Osteocyte (in vitro differentiated cells): ENCODE data around the gene BCO1. TPM values are rescaled to one million over a fixed set of nuclear protein-coding genes. Genes with fewer than 3 reads are reported as not detected.

Experiments
- DNase-seq: peaks from one replicate; pipeline ENCODE4 v3.0.0; 2021; ENCODE audit warnings: mixed read lengths; ENCODE audit not compliant: unreplicated experiment; ENCODE audit errors: extremely low spot score
- H3K27ac Mint-ChIP-seq: one replicate; pipeline ENCODE4 v1.8.0; 2021; ENCODE audit warnings: mild to moderate bottlenecking, mixed read lengths; ENCODE audit not compliant: unreplicated experiment
- H3K27me3 Mint-ChIP-seq: one replicate; pipeline ENCODE4 v1.8.0; 2021; ENCODE audit warnings: mixed read lengths; ENCODE audit not compliant: unreplicated experiment
- H3K36me3 Mint-ChIP-seq: one replicate; pipeline ENCODE4 v1.8.0; 2021; ENCODE audit warnings: mixed read lengths; ENCODE audit not compliant: unreplicated experiment
- H3K4me1 Mint-ChIP-seq: one replicate; pipeline ENCODE4 v1.8.0; 2021; ENCODE audit warnings: mixed read lengths; ENCODE audit not compliant: unreplicated experiment
- H3K4me3 Mint-ChIP-seq: one replicate; pipeline ENCODE4 v1.8.0; 2021; ENCODE audit warnings: mild to moderate bottlenecking, moderate library complexity, mixed read lengths; ENCODE audit not compliant: unreplicated experiment
- H3K9me3 Mint-ChIP-seq: one replicate; pipeline ENCODE4 v1.8.0; 2021; ENCODE audit warnings: mixed read lengths; ENCODE audit not compliant: unreplicated experiment
- total RNA-seq: library from RNA; stranded (reverse); gene quantifications from 2 replicates; pipeline ENCODE4 v1.2.1, GENCODE V29; 2021
- TF ChIP-seq, protein P1 (sequence below): fragments of 200-600 bp; sonication (generic); IDR thresholded peaks from 2 replicates; pipeline ENCODE4 v1.5.0; 2021; ENCODE audit warnings: antibody characterized with exemption, mild to moderate bottlenecking, moderate library complexity

The BCO1 gene
- total RNA-seq, 1 donor from 2014 or later: not detected

DNA sequence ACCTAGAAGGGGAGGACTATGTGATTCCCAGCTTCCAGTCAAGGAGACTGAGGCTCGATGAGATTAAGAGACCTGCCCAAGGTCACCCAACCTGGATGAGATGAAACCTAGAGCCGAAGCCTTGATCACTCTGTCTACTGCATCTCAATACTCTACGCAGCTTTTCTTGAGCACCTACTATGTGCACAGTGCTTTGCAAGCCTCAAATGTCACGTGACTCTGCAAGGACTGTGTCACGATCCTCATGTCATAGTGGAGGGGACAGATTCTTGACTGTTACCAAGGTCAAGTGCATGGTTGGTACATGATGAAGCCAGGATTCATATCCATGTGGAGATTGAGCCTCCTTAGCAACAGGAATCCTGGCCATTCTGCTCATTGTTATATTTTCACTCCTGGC is 14.7 kb downstream of the BCO1 start:
- no peaks in the 10 kb centered on the region for H3K4me1 Mint-ChIP-seq
- H3K27me3 Mint-ChIP-seq: peaks cover 4% of the 10 kb centered on the region
- TF ChIP-seq, protein P1, sequence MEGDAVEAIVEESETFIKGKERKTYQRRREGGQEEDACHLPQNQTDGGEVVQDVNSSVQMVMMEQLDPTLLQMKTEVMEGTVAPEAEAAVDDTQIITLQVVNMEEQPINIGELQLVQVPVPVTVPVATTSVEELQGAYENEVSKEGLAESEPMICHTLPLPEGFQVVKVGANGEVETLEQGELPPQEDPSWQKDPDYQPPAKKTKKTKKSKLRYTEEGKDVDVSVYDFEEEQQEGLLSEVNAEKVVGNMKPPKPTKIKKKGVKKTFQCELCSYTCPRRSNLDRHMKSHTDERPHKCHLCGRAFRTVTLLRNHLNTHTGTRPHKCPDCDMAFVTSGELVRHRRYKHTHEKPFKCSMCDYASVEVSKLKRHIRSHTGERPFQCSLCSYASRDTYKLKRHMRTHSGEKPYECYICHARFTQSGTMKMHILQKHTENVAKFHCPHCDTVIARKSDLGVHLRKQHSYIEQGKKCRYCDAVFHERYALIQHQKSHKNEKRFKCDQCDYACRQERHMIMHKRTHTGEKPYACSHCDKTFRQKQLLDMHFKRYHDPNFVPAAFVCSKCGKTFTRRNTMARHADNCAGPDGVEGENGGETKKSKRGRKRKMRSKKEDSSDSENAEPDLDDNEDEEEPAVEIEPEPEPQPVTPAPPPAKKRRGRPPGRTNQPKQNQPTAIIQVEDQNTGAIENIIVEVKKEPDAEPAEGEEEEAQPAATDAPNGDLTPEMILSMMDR: no peak
- no peaks in the 10 kb centered on the region for H3K36me3 Mint-ChIP-seq
- H3K27ac Mint-ChIP-seq: no peak overlapping the region
- H3K4me3 Mint-ChIP-seq: no peak overlapping the region
- H3K9me3 Mint-ChIP-seq: no peaks in the 10 kb centered on the region
- no peak for DNase-seq

DNA sequence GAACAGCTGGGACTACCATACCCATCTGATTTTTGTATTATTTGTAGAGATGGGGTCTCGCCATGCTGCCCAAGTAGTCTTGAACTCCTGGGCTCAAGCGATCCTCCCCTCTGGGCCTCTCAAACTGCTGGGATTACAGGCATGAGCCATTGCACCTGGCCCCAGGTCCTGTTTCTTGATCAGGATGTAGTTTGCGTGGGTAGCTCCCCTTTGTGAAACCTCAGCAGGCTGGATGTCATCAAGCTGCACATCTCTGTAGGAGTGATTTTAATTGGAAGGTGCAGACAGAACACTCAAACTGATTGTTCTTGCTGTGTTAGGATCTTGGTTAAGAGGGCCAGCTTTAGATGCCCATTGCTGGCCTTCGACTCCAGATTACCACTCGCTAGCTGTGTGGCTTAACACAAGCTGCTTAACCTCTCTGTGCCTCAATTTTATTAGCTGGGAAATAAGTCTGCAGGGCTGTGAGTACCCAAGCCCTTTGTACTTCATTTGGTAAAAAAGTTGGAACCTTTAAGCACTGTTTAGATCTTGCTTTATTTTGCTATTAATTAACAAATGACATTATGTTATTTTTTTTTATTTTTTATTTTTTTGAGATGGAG is 16.5 kb downstream of the BCO1 start:
- Mint-ChIP-seq H3K9me3 (no peaks in the 10 kb centered on the region), H3K4me1 (no peaks in the 10 kb centered on the region), H3K4me3 (no peak overlapping the region), H3K36me3 (no peaks in the 10 kb centered on the region), H3K27ac (no peak overlapping the region), H3K27me3 (peaks cover 6% of the 10 kb centered on the region)
- TF ChIP-seq, protein P1: no peak
- DNase-seq: no peak

DNA sequence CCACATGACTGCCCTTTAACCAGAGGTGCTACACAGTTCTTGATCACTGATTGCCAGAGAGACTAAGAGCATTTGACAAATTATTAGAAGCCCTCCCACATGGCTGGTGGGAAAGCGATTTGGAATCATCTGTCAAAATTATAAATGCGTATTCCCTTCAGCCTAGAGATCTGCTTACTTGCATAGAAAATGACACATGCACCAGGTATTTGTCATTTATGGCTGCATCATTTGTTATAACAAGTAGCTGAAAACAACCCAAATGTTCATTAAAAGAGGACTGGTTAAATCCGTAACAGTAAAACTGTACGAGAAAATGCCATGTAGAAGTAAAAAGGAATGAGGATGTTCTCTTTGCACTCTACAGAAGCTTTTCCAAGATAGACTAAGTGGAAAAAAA is 21.4 kb downstream of the BCO1 start:
- Mint-ChIP-seq H3K36me3 (no peaks in the 10 kb centered on the region), H3K4me3 (no peak overlapping the region), H3K9me3 (no peaks in the 10 kb centered on the region), H3K27ac (no peak overlapping the region), H3K27me3 (peaks cover 19% of the 10 kb centered on the region), H3K4me1 (no peaks in the 10 kb centered on the region)
- DNase-seq: no peak
- TF ChIP-seq, protein P1: no peak

DNA sequence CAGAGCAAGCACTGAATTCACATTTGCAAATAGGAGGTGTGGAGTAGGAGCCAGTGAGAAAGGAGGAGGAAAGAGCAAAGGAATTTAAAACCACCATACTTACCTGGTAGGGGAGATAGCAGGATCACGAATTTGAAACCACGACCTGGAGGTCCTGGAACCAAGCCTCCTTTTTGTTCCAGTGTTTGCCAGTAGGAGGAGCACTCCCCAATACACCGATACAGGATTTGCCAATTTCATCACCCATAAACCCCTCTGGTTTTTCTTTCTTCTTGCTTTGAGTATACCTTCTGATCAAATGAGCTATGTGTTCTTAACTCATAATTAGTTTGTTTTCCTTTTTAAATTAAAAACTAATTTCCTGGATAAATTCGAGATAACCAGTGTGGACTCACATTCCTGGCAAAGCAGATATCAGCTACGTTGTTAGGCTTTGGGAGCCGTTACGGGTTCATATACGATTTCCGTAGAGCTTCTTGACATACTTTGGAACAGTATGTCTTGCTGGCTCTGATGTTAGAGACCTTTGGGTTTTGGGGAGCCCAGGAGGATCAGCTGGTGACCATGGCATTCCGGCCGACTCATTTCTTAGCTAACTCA is 22.7 kb downstream of the BCO1 start:
- Mint-ChIP-seq H3K27ac (no peak overlapping the region), H3K27me3 (peaks cover 19% of the 10 kb centered on the region), H3K9me3 (no peaks in the 10 kb centered on the region), H3K36me3 (no peaks in the 10 kb centered on the region), H3K4me3 (no peak overlapping the region), H3K4me1 (no peaks in the 10 kb centered on the region)
- DNase-seq: no peak
- TF ChIP-seq, protein P1: peak; percentile 54

DNA sequence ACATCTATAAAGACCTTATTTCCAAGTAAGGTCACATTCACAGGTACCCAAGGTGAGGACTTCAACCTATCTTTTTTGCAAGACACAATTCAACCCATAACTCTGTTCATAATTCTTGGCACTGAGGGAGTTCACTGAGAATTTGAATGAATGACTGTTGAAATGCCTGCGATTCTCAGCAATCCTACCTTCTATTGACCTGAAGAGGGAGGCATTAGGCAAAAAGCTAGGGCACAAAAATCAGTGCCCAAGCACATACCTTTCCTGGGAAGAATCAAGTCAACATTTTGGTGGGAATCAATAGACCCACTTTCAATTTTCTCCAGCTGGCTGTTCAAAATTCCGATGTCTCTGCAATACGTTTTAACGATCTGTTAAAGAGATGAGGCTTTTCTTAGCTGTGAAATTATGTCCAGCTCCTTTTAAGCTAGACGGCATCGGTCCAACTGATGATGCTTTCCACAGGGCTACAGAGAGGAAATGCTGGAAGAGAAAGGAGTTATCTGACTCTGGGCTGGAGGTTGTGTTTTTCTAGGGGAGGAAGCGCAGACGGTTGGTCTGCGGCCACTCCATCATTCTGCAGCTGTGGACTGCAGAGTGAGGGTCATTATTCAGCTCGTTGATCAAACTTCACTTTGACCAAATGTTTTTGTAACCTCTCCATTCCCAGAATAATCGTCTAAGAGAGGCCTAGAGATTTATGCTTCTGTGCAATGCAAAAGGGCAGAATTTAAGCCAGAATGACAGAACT is 25.2 kb downstream of the BCO1 start:
- Mint-ChIP-seq H3K27ac (no peak overlapping the region), H3K4me1 (no peaks in the 10 kb centered on the region), H3K4me3 (no peak overlapping the region), H3K9me3 (no peaks in the 10 kb centered on the region), H3K27me3 (peaks cover 16% of the 10 kb centered on the region), H3K36me3 (no peaks in the 10 kb centered on the region)
- DNase-seq: no peak
- TF ChIP-seq, protein P1: no peak
